GM15510 (cell line): Measurements from ENCODE around the gene AARS1.

Experiments
- POLR2A ChIP-seq: IDR thresholded peaks from 3 replicates; pipeline ENCODE4 v1.6.1; 2011; ENCODE audit warnings: borderline replicate concordance; ENCODE audit not compliant: insufficient read length; ENCODE audit errors: extremely low read depth

Gene AARS1

DNA sequence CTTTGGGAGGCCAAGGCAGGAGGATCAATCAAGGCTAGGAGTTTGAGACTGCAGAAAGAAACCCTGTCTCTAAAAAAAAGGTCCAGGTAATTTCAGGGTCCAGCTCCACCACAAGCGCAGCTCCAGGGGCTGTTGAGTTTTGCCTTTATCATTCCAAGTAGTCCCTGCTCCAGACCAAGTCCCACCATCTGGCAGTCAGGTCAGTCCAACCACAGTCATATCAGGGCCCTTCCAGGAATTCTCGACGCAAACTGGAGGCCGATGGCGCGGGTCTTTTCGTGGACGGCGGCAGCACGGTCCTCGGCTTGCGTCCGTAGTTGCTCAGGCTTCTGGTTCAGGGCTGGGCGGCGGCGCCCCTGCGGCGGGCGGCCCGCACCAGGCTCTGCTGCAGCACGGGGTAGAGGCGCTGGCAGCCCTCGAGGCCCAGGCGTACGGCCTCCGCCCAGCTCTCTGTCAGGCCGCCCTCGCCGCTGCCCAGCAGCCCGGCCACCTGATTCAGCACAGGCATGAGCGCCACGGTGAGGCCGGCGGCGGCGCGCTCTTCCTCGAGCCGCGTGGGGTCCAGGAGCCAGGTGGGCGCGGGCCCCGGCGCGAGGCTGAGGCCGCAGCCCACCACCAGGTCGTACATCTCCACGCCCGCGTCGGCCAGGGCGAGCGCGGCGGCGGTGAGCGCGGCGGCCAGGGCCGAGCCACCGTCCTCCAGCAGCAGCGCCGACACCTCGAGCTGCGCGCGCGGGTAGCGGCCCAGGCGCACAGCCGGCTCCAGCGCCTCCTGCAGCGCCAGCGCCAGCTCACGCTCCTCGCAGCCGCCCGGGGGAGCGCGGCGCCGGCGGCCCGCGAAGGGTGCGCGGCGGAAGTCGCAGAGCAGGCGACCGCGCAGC lies 38.3 kb downstream of the AARS1 start:
- TF ChIP-seq POLR2A = no peak
